Hematopoietic multipotent progenitor cell treated with erythropoietin and hydrocortisone succinate and interleukin-3 and kit ligand, for 15 days (in vitro differentiated cells): ENCODE measurements around the gene PCYT2.

Experiments used
- DNase-seq: peaks from one replicate; pipeline ENCODE4 v3.0.0-alpha.2; 2015; ENCODE audit warnings: low spot score

Gene PCYT2

DNA sequence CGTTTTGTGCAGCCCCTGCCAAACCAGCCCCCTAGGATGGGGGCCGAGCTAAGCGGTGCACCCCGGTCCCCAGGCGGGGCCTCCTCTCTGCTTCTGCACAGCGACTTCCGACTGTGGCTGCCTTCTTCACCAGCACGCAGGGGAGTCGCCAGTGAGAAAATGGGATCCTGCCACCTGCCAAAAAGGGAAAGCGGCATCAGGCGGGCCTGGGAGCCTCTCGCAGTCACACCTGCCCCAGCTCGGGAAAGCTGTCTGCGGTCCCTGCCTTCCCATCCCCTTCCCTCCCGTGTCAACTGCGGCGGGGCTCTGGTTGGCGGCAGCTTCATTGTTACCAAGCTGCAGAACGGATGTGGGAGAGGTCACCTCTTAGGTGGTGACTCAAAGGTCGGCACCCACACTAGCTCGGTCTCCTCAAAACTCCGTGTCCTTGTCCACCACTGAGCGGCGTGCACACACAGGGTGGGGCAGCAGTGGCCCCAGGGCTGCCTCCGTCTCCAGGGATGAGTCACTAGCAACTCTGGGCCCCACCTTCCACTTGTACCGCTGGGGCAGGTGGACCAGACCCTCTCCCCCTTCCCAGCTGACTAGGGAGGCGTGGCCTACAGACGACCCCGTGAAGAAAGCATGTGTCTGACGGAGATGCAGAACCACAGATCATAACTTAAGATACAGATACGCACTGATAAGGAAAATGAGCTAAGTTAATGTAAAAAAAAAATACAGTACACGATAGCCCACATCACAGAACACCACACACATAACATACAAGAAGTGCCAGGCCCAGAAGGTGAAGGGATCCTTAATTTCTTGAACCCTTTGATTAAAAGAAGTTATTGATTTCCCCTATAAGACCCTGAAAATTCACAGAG lies 1.5 kb upstream of the PCYT2 start:
- peak; percentile 39 for DNase-seq

GRCh38 chr17:81911969-81912368 lies 770 bp upstream of the PCYT2 start:
- no peak for DNase-seq

DNA sequence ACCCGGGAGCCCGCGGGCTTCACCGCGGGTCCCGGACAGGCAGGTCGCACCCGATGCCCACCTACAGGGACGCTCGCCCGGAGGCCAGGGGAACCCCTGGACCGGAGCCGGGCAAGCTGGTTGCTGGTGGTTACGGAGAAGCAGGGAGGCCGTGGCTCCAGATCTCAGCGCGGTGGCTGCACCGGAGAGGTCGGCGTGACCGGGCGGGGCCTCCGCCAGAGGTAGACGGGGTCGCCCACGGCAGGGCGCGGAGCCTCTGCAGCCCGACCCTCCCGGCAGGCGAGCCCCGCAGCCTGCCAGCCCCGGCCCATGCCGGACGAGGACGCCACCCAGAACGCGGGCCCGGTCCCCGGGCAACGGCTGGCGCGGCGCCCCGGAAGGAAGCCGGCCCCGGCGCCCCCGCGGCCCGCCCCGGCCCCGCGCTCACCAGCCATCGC lies 341 bp downstream of the PCYT2 start:
- no peak for DNase-seq

GRCh38 chr17:81909966-81910839 lies 996 bp downstream of the PCYT2 start:
- no peak for DNase-seq

DNA sequence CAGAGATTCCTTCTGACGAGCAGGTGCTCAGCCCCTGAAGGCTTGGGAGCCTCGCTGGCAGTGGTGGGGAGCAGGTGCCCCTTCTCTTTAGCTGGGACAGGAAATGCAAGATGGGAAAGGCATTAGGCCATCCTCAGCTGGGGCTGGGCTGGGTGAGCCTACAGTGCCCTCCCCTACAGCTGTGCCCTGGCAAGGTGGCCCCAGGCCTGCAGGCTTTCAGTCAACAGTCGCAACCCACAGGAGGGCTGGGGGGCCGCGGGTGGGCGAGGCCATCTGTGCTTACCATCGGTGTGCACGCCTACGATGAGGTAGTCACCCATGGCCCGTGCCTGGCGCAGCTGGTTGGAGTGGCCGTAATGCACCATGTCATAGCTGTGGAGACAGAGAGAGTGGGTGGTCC lies 2.0 kb downstream of the PCYT2 start:
- DNase-seq: no peak

- DNase-seq: no peak
These were observed 2.4 kb downstream of the PCYT2 start for GRCh38 chr17:81908793-81909192.

DNA sequence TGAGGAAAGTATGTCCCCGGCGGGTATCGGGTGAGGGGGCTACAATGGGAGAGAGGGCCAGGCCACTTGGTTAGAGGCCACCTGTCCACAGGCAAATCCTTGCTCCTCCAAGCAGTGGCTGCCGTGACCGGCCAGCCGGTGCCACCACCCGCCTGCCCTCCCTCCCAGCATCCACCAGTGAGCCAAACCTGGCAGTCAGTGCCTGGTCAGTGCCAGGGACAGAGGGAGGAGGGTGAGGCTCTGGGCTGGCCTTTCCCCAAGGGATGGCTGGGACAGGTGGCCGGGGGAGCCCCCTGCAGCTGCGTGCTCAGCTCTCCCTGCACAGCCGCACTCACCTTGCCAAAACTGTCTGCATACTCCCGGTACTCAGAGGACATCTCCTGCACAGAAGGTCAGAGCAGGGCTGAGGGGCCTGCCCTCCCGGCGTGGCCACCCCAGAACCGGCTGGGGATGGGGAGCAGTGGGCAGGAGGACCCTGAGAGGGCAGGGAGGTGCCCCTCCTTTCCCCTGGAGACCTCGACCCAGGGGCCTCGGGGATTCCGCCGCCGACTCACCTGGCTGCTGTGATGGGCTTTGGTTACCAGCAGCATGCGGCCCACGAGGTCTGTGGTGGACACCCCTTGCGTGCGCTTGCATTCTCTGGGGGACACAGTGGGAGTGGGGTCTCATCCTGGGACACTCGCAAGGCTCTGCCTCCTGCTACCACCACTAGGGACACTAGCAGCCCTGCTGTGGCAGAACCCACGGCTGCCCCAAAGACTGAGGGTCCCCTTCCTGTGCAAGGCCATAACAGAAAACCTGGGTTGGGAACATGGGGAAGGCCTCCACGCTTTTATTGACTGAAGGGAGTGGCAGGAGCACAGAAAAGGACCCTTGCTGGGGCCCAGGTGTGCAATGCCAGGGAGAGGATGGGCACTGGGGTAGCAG lies 3.7 kb downstream of the PCYT2 start:
- DNase-seq: no peak

DNA sequence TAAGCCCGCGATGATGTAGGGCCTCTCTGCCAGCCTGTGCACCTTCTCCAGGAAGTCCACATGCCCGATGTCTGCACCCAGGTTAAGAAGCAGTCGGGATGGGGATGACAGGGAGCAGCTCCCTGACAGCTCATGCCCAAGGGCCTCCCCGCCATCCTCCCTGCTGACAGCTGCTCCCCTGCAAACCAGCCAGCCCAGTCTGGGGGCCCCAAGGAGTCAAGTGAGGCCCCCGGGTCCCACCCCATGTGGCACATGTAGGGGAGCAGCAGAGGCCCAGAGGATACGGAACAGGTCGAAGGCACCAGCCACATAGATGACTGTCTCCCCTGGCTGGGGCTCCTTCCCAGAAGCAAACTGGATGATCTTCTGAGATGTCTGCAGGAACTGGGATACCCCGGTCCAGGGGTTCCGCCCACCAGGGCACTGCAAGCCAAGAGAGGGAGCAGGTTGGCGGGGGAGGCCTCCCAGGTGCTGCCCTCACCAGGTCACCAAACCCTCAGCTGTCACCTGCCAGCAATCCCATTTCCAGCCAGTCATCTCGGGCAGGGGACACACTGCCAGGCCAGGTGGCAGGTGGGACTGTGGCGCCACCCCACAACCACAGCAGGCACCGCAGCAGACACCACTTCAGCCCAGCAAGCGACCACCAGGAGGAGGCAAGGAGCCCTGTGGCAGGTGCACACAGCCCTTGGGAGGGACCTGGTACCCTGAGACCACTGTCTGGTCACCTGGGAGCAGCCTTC lies 4.6 kb downstream of the PCYT2 start:
- no peak for DNase-seq

DNA sequence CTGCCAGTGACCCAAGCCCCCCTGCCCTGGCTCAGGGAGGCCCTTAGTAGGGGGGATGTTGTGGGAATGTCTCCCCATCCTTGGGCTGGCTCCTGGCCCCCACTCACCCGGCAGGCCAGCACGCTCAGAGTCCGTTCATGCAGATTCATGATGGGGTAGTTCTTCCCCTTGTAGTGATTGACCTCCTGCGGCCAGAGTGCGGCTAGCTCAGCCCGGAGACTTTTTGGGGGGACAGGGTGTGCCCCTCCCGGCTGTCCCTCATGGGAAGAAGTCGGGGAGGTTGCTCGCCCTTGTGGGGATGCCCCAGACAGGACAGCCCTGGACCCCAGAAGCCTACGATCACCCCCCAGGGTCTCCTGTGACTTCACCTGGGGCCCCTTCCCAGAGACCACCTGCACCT lies 5.2 kb downstream of the PCYT2 start:
- DNase-seq: no peak

DNA sequence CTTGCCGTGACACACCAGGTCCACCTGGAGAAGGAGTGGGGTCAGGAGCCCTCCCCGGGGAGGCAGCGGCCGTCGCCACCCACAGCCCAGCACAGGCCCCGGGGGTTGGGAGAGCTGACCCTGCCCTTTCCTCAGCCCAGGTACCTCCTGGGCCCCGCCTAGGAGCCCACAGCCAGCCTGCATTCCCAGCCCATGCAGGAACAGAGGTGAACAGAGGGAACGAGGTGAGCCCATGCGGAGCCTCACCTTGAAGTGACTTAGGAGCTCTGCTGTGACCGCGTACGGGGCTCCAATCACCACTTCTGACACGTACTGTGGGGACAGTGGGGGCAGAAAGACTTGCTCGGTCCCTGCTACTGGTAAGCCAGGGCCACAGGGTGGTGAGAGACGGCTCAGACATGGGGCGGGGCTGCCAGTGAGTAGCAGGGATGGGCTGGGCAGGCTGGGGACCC lies 5.7 kb downstream of the PCYT2 start:
- no peak for DNase-seq

DNA sequence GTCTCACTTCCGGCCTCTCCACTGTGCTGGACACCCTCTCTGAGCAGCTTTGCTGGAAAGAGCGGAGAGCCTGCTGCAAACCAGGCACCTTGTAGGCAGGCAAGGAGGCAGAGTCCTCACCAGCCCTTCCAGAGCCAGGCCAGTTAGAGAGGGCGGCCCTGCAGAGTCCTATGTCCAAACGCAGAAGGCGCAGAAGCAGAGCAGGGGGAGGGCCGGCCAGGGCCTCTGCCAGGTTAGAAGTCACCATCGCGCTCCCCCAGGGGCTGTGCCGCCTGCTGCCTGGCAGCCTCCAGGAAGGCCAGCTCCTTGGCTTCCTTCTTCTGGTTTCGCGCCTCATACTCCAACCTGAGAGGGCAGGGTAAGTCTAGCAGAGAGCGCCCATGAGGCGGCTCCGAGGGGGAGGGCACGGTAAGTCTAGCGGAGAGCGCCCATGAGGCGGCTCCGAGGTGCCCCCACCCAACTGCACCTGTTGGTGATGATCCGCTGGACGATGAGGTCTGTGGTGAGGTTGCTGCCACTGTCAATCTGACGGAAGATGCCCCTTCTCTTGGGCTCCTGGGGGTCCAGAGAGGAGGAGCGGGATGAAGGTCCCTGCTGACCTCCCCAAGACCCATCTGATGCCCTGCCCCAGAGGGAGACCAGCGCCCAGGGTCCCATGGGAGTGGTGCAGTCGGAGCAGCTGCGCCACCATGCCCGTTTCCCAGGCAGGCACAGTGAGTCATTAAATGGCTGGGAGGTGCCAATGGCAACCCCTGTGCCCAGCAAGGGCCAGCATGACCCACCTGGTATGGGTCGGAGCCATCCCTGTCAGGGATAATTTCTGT lies 6.4 kb downstream of the PCYT2 start:
- DNase-seq: no peak

DNA sequence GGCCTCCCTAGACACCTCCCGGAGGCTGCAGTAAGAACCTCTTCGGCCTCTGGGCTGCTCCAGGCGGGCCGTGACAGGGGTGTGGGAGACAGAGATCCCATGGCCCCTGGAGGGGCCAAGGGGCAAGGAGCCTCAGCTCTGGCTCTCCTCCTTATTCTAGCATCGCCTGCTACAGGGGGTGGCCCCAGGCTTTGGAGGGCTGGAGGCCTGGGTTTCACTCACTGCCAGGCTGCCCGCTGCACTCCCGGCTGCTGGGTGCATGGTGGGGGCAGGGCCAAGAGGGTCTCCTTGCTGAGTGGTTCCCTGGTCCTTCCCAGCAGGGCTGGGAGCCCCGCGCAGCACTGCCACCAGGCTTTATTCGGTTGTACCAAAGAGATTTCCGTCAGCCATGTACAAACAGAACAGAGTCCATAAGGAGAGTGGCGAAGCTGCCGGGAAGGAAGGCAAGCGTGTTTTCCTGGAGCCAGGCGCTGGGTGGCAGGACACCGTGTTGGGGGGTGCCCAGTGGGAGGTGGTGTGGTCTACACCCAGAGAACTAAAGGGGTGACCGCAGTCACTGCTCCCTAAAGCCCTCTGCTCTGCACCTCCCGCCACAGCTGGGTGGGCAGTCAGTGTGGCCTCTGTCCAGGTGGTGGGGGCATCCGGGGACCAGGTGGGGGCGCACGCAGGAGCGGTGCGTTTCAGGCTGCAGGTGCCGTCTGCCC lies 7.2 kb downstream of the PCYT2 start:
- no peak for DNase-seq

DNA sequence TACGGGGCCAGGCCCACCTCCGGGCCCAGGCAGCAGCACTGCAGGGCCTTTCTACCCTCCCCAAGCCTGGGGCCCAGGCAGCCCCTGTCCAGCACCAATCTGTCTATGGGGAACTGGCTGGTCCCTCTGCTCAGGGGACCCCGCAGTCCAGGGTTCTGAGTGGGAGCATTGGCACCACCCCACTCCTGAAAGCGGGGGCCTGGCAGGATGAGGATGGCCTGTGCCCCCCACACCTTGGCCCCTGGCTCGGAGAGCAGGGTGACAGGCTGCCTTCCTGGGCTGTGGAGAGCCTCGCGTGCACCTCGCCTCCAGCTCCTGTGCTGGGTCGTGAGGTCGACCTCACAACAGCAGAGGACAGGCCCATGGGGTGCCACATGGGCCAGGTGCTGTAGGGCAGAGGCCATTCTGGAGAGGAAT lies 7.8 kb downstream of the PCYT2 start:
- no peak for DNase-seq

- no peak for DNase-seq
These were observed 8.4 kb downstream of the PCYT2 start for GRCh38 chr17:81902653-81903414.

GRCh38 chr17:81902023-81902652 lies 9.1 kb downstream of the PCYT2 start, which contains the start of gene NPB:
TSS of gene NPB (plus strand) at chr17:81902238. CDS start at chr17:81902278, 40 bp downstream.
- DNase-seq: peak; percentile 52

- DNase-seq: no peak
These were observed 9.8 kb downstream of the PCYT2 start for GRCh38 chr17:81901167-81902022.

GRCh38 chr17:81900181-81900820 lies 10.9 kb downstream of the PCYT2 start:
- no peak for DNase-seq
